ENCODE results near the gene ISYNA1.

ISYNA1 gene

GRCh38 chr19:18397242-18398202, 40.4 kb downstream of the ISYNA1 start, which contains the start of gene LRRC25:
LRRC25 (minus strand) TSS chr19:18397622; CDS start chr19:18396963, 659 bp downstream.
- in situ Hi-C loops (cut with MboI; ENCODE audit: low sequenced_read_pairs): no loop called here

- in situ Hi-C loops (cut with MboI; ENCODE audit: low sequenced_read_pairs): no loop called here
These were observed 41.3 kb downstream of the ISYNA1 start for GRCh38 chr19:18396471-18397241.

GRCh38 chr19:18393836-18394235, 44.1 kb downstream of the ISYNA1 start:
- in situ Hi-C loops (cut with MboI; ENCODE audit: low sequenced_read_pairs): no loop called here

GRCh38 chr19:18392926-18393325, 45.0 kb downstream of the ISYNA1 start:
- in situ Hi-C loops (cut with MboI; ENCODE audit: low sequenced_read_pairs): no loop called here

- in situ Hi-C loops (cut with MboI; ENCODE audit: low sequenced_read_pairs): no loop called here
These were observed 45.5 kb downstream of the ISYNA1 start for GRCh38 chr19:18392417-18392816.

- in situ Hi-C loops (cut with MboI; ENCODE audit: low sequenced_read_pairs): no loop called here
These were observed 46.3 kb downstream of the ISYNA1 start for GRCh38 chr19:18391509-18392075.

- in situ Hi-C loops (cut with MboI; ENCODE audit: low sequenced_read_pairs): no loop called here
These were observed 47.6 kb downstream of the ISYNA1 start for GRCh38 chr19:18390065-18390907.

- in situ Hi-C loops (cut with MboI; ENCODE audit: low sequenced_read_pairs): no loop called here
These were observed 48.2 kb downstream of the ISYNA1 start for GRCh38 chr19:18389726-18390064.

GRCh38 chr19:18388960-18389725, 48.8 kb downstream of the ISYNA1 start:
- in situ Hi-C loops (cut with MboI; ENCODE audit: low sequenced_read_pairs): no loop called here

- in situ Hi-C loops (cut with MboI; ENCODE audit: low sequenced_read_pairs): no loop called here
These were observed 49.6 kb downstream of the ISYNA1 start for GRCh38 chr19:18388100-18388959.

GRCh38 chr19:18386543-18387271, 51.2 kb downstream of the ISYNA1 start:
- in situ Hi-C loops (cut with MboI; ENCODE audit: low sequenced_read_pairs): no loop called here

- in situ Hi-C loops (cut with MboI; ENCODE audit: low sequenced_read_pairs): no loop called here
These were observed 52.0 kb downstream of the ISYNA1 start, which contains the start of gene GDF15 for GRCh38 chr19:18385675-18386542. GDF15 (plus strand) TSS chr19:18386158; CDS start chr19:18386190, 32 bp downstream.

GRCh38 chr19:18385359-18385674, 52.6 kb downstream of the ISYNA1 start:
- in situ Hi-C loops (cut with MboI; ENCODE audit: low sequenced_read_pairs): no loop called here

GRCh38 chr19:18384775-18385174, 53.2 kb downstream of the ISYNA1 start:
- in situ Hi-C loops (cut with MboI; ENCODE audit: low sequenced_read_pairs): no loop called here
